SK-N-DZ (cell line): ENCODE results near the gene EEF2K.
"Not testable (repeated sequence)": the region's sequence is repeated elsewhere in the genome, so short reads cannot be mapped to it uniquely, and the experiment has no call there.

Source experiments
- DNase-seq: peaks from one replicate; pipeline ENCODE4 v3.0.0-alpha.2; 2015; ENCODE audit warnings: low spot score

The EEF2K gene

DNA sequence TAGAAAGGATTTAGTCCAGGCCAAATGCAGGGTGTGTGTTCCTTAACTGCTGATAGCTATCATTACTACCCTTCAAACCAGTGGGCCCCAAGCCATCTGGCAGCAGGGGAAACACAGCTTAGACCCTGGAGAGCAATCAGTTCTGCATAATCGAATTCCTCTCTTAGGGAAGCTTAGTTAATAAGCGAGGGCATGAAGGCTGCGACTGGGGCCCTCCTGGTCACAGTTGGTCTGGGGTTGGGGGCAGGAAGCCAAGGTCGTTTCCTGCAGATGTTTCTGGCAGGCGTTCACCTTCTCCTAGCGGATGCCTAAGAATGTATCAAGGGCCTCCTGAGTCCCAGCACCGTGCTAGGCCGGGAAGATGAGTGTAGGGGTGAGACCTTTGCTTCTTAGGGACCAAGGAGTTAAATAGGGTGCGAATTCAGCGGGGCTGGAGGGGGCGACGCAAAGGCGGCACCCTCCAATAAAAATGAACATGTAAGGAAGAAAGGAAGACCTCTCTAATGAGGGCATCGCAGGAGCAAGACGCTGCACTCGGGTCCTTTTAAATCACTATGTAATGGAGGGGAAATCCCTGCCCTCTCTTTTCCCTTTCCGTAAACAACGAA lies 16.5 kb upstream of the EEF2K start:
- peak; percentile 96 for DNase-seq

DNA sequence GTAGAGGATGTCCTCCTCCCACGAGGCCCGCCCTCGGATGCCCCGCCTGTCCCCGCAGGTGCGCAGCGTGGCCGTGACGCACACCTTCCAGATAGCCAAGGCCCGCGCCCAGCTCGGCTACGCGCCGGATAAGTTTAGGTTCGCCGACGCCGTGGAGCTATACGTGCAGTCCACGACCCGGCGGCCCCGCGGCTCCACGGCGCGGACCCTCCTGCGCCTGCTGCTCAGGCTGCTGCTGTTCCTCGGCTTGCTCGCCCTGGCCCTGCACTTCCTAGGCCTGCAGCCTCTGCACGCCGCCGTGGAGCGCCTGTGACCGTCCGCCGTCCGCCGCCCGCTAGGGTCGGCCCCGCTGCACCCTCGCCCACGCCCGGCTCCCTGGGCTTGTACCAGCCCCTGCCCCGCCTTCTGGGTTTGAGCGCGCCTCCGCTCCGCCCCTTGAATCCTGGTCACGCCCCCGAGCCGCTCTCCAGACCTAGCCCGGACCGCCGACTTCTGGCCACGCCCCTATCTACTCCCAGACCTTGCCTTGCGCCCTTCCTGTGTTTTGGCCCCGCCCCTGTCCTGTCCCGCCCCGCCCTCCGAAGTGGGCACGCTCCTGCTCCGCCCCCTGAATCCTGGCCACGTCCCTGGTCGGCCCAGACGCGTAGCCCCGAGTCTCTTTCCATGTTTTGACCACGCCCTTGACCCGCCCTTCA lies 15.8 kb upstream of the EEF2K start:
- DNase-seq, result peak; percentile 99

DNA sequence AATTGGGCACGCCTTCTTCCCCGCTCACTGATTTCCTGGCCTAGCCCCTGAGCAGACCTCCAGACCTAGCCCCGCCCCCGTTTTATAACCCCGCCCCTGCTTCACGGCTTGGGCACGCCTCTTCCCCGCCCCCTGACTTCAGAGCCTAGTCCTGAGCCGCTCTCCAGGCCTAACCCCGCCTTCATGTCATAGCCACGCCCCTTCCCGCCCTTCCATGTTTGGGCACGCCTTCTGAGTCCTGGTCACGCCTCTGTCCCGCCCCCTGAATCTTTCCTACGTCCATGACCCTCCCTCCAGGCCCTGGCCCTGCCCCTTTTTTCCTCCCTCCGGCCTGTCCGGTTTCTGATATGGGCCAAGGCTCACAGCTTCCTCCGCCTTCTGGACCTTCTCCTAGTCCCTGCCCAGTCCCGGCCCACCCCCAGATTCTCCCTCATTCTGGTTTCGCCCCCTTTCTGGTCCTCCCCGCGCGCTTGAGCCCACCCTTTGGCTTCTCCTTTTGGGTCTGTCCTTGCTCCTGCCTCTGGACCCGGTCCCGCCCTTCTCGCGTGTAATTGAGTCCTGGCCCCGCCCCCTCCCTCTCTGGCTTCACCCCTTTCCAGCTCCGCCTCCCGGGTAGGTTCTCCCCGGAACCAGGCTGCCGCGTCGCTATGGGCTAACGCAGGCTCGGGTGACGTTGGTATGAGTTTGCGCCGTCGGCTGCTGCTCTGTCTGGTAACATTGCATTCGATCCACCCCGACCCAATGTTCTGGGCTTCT lies 15.1 kb upstream of the EEF2K start:
- peak; percentile 98 for DNase-seq

DNA sequence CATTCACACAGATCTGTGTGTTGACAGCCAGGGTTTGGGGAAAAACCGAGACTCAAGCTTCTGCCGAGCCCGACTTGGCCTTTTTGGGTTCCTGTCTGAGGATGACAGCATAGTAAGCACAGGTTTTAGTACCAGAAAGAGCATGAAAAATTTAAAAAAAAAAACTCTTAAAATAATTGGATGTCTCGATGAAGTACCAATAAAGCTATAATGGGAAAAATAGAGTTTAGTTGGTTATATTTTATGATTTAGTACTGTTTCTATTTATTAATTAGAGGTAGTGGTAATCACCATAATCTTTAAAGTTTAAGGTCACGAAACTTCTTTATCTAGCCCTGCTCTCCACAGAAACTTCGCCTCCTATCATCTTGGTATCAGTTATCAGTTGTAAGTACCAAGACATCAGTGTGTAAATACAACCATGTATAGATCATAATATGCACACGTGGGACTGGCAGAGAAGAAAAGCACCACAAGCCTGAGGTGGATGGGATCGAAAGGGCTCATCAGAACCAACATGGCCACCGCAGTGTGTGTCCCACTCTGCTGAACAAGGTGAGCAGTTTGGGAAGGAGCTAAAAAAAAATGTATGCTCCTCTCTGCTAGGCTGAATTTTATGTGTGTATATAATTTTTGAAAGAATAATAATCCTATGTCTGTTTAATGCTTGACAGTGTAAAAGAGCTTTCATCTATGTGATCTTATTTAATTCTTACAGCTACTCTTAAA lies 14.4 kb upstream of the EEF2K start:
- no peak for DNase-seq

DNA sequence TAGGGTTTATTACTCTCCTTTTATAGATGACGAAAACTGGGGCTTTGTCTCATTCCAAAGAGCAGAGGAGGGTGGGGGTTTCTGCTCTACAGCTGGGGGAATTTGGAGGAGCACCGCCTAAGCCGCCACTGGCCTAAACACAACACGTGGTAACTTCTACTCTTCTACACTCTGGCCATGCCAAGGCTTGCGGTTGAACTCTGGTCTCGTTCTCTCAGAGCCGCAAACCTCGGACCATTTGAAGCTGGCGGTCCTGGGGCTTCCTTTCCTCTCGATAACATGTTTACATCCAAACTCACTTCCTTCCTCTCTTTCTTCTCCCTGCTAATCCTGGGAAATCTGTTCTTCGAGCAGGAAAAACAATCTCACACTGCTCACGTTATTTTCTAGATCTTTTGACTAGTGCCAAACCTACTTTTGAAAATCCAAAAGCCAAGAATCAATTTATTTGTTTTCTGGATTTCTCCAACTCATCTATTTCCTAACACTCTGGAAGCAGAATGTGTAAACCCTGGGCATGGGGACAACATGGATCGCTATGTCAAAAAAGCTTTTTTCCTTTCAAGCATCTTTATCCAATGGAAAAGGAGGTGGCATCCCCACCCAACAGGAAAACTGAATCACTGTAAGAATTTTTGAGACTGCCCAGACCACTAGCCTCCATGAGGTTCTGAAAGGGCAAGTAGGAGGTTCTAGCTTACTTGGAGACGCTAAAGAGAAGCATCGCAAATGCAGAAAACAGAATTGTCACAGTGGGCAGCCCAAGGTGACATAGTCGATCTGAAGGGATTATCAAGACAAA lies 13.6 kb upstream of the EEF2K start:
- DNase-seq, result peak; percentile 42

DNA sequence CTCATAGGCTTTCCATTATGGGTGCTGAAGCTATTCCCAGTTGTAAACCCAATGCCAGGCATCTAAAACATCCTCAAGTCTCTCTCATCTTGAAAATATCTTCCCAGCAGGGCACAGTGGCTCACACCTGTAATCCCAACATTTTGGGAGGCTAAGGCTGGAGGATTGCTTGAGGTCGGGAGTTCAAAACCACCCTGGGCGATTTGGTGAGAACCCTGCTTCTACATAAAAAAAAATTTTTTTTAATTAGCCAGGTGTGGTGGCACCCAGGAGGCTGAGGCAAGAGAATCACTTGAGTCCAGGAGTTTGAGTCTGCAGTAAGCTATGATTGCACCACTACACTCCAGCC lies 13.0 kb upstream of the EEF2K start:
- DNase-seq, result no peak

DNA sequence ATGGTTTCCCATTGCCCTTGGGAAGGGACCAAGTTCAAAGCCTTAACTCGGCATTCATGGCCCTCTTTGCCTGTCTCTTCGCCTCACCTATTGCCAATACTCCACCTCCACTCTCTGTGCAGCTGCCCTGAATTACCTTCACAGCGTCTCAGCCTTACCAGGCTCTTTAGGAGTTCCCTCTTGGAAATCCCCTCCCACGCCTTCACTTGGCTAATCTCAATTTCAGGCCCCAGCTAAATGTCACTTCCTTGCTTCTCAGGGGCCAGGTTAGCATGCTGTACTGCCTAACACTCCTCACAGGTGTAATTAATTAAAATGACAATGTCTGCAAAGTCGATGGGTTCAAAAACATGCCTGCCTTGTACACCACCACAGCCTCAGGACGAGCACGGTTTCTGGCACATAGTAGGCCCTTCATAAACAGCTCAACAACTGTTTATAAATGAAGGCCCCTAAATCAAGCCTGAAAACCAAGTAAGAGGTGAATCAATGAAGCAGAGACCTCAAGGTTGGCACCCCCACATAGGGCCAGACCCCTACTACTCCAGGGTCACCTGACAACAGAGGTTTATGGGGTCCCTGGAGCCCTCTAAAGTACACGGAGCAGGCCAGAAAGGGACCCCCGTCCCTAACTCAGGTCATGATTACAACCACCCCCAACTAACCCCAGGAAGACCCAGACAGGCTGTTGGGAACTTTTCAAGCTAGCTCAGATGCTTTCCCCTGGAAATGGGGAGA lies 11.2 kb upstream of the EEF2K start:
- DNase-seq, result no peak

DNA sequence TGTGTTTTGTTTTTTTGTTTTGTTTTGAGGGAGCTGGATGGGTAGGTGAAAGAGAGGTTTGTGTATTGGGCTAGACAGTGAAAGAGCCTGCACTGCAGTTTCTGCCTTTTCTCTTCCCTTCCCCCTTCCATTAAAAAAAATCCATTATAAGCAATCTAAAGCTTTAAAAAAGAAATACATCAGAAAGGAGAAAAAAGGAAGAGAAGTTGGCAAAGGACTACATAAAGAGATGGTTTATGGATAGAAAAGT lies 10.7 kb upstream of the EEF2K start:
- no peak for DNase-seq

DNA sequence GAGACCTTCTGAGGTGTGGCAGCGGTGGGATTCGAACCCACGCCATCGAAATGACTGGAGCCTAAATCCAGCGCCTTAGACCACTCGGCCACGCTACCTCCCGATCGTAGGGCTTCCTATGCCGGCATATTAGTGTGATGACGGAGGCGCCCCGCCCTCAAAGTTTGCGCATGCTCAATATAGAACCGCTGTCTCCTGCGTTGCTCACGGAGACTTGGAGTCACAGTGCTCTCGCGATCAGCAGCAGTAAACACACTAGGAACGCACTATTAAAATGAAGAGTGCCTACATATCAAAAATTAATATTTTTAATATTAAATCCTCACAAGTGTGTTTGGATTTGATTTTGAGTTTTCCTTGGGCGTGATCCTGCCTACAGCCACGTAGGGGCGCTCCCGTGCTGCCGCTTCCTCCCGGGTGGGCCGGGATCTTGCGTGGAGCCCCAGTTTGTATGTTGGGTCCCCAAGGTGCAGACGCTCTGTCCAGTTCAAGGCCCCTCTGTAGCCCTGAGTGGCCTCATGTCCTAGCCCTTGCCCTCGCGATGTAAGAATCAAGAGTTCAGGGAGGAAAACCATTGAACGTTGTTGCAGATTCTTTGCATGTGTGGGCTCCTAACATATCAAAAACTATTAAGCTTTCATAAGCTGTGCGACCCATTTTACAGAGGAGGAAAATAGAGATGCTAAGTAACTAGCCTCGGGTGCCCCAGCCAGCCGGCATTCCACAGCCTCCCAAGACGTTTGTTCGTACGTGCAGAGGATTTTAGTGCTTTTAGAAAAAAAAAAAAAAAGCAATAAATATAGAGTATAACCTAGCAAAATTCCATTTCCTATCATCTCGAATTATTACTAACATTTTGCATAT lies 10.2 kb upstream of the EEF2K start:
- peak; percentile 92 for DNase-seq

DNA sequence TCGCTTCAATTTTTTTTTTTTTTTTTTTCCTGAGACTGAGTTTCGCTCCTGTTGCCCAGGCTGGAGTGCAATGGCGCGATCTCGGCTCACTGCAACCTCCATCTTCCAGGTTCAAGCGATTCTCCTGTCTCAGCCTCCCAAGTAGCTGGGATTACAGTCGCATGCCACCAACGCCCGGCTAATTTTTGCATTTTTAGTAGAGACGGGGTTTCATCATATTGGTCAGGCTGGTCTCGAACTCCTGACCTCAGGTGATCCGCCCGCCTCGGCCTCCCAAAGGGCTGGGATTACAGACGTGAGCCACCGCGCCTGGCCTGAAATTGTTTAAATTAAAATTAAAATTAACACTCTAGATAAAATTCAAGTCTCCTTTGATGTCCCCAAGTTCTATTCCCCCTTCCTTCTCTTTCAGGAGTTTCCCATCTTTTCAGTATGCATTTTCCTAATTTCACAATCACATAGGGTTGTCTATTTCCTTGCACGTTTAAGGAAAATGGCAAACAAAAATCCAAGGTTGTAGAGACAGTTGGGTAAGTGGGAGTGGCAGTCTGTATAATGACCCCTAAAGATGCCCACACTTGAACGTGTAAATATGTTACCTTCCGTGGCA lies 9.4 kb upstream of the EEF2K start:
- DNase-seq, result not testable (repeated sequence)

DNA sequence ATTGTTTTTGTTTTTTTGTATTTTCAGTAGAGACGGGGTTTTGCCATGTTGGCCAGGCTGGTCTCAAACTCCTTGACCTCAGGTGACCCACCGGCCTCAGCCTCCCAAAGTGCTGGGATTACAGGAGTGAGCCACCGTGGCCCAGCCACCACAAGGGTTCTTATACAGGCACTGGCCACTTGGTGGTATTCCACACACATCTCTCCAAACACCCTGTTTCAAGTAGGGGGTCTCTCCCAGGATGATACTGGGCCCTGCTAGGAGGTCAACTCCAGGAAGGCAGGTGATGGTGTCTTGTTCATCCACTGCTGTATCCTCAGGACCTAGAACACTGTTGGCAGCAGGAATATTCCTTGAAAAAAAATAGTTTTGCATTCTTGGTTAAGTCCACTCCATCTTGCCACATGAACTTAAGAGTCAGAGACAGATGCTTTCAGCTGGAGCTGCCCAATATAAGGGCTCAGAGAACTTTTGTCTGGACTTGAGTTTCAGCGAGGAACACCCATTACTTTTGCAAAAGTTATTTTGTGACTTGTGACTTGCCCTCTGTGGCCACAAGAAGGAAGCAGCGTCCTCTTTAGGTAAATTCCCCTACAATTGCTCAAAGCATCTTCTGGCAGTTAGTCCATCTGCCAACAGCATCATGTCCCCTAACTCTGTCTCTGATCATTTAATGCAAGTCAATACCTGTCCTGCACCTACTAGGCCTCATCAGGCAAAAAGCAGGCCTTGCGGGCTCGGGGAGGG lies 7.4 kb upstream of the EEF2K start:
- DNase-seq, result no peak

DNA sequence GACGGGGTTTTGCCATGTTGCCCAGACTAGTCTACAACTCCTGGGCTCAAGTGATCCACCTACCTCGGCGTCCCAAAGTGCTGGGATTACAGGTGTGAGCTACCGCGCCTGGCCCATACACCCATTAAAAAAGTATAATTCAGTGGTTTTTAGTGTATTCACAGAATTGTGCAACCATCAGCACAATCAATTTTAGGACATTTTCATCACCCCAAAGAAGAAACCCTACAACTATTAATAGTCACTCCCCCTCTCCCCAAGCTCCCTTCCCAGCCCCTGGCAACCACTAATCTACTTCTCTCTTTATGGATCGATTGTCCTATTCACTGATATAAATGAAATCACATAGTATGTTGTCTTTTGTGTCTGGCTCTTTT lies 3.8 kb upstream of the EEF2K start:
- DNase-seq, result no peak

DNA sequence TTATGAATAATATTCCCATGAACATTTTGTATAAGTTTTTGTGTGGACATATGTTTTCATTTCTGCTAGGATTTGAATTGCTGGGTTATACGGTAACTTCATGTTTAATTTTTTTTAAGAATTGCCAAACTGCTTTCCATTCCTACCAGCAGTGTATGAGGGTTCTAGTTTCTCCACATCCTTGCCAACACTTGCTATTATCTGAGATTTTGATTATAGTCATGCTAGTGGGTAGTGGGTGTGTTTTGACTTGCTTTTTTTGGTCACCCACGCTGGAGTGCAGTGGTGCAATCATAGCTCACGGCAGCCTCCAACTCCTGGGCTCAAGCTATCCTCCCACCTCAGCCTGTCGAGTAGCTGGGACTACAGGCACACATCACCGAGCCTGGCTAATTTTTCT lies 3.0 kb upstream of the EEF2K start:
- no peak for DNase-seq

DNA sequence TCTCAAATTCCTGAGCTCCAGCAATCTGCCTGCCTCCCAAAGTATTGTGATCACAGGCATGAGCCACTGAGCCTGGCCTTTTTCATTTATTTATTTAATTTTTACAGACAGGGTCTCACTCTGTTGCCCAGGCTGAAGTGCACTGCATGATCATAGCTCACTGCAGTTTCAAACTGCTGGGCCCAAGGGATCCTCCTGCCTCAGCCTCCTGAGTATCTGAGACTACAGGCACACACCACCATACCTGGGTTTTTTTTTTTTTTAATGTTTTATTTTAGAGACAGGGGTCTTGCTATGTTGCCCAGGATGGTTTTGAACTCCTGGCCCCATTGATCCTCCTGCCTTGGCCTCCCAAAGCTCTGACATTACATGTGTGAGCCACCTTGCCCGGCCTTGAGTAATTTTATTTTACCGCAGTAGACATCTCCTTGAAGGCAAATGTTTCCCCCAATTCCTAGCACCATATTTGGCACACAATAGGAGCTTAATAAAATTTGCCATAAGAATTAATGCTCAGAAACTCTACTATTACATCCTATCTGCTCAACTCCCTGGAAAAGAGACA lies 1.9 kb upstream of the EEF2K start:
- no peak for DNase-seq

DNA sequence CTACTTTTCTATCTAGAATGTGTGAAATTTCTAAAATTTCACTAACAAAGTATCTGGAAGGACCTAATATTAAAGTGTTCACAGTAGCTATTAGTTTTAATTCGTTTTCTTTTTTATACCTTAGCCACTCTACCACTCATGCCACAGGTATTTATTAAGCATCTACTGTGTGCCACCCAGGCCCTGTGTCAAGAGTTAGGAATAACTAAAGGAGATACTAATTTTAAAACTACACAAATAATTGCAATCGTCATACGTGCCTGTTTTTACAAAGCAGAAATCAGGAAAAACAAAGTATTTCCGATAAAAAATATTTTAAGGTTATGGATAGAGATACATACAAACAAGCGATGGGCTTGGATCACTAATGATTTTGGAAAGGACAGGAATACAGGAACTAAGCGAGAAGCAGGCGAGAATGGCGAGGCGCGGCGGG lies 483 bp upstream of the EEF2K start:
- DNase-seq, result no peak

DNA sequence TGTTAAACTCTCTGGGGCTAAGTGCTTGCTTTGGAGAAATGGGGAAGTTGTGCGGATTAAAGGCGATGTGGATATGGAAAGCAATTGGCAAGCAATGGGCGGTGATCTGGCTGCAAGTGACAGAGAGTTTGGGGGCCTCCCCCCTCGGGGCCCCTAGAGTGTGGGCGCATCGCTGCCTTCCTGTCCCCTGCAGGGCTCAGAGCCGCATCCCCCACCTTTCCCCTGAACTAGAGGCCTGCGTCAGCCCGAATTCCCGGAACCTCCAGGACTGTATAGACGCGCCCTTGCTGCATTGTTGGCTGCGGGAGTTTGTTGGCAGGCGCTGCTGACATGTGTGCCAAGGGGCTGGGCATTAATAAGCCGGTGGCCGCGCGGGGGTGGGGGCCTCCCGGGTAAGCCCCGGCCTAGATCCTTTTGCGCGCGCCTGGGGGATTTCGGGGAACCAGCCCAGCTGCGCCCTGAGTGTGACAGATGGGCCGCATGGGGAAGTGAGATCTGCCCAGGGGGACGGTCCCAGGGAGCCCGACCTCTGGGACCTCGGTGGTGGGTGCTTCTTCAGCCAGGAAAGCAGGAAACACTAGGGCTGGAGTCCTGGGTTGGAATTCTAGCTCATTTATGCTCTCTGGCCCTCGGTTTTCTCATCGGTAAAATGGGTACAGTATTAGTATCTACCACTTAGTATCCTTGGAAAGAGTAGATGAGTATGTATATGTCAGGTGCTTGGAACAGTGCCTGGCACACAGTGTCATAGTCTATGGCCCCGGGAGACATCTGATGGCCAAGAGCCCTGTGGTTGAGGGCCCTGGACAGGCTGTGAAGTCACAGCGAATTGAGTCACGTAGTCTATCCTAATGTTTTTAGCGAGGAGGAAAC lies 1.0 kb downstream of the EEF2K start:
- DNase-seq, result no peak

DNA sequence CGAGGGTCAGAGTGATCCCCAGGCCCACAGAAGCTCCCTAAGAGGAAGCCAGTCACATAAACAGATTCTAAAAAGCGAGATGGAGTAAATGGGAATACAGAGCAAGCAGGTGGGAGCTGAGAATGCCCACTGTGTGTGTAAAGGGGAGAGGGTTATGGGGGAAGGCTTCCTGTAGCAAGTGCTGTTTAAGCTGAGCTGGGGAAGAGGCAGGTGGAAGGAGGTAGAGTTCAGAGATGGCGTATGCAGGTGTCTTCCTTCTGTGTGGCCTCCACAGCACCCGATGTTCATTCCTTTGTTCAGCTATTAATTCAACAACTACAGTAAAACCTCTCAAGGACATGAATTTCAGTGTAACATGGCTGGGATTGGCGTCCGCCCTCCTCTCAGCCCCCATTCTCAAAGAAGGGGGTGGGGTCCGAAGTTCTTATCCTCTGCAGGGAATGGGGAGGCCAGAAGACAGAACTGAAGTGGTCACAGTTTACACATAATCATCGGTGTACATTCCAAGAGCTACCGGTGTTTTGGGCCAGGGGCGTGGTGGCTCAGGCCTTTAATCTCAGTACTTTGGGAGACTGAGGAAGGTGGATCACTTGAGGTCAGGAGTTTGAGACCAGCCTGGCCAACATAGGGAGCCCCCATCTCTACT lies 1.8 kb downstream of the EEF2K start:
- no peak for DNase-seq
